Mesodermal cell (in vitro differentiated cells): ENCODE data around the gene PIGL.

Experiments used
- H3K27ac ChIP-seq: 2 replicates; pipeline ENCODE4 v1.7.0; 2013; ENCODE audit warnings: mild to moderate bottlenecking, low read depth, low read length, moderate library complexity; ENCODE audit not compliant: severe bottlenecking
- H3K36me3 ChIP-seq: 2 replicates; pipeline ENCODE4 v1.7.1; 2013; ENCODE audit warnings: mild to moderate bottlenecking, low read length, moderate library complexity; ENCODE audit not compliant: control insufficient read depth, insufficient read depth
- H3K4me1 ChIP-seq: one replicate; pipeline ENCODE4 v1.7.1; 2013; ENCODE audit warnings: mild to moderate bottlenecking, low read length; ENCODE audit not compliant: insufficient read depth, control insufficient read depth, poor library complexity, severe bottlenecking
- H3K4me3 ChIP-seq: 2 replicates; pipeline ENCODE4 v1.7.0; 2013; ENCODE audit warnings: low read length, control low read depth, mild to moderate bottlenecking; ENCODE audit not compliant: insufficient read depth, poor library complexity, severe bottlenecking; ENCODE audit errors: extremely low read depth
- H3K9me3 ChIP-seq: 2 replicates; pipeline ENCODE4 v1.7.1; 2013; ENCODE audit warnings: mild to moderate bottlenecking, low read length, moderate library complexity; ENCODE audit not compliant: control insufficient read depth
- WGBS, 2 experiments: methylation state at CpG; one replicate each; pipeline ENCODE4 v1.1.5; 2013; ENCODE audit warnings: missing lambda C conversion rate in 2 of 2; ENCODE audit not compliant: insufficient coverage in 2 of 2; 5-methylcytosine and 5-hydroxymethylcytosine counted together

PIGL gene

DNA sequence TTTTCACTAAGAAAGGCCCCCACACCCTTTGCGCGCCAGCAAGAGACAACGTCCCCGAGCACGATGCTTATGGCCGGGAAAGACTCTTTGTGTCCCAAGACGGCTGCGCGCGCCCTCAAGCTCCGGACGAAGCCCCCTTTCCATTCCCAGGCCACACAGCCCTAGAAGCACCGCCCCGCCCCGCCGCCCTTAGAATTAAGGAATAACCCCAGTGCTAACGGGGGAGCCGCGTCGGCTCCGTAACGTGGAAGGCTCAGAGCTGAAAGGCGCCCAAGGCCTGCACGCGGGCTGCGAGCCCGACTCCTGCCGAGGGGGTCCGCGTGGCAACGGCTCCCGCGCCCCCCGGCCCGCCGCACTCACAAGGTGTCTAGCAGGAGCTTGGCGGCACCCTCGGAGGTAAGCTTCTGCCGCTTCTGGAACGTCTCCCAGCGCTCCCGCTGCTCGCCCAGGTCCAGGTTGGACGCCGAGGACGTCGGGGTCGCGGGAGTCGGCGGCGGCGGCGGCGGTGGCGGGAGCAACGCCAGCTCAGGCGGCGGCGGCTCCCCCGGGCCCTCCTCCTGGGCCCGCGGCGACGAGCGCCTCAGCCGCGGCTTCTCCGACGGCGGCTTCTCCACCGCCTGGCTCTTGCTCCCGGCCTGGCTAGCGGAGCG lies 135.8 kb downstream of the PIGL start:
- 0 to 1% methylated on average over 52 to 73 of the region's 75 CpGs for WGBS, 2 experiments
- peaks cover 2% of the 10 kb centered on the region for H3K4me1 ChIP-seq

DNA sequence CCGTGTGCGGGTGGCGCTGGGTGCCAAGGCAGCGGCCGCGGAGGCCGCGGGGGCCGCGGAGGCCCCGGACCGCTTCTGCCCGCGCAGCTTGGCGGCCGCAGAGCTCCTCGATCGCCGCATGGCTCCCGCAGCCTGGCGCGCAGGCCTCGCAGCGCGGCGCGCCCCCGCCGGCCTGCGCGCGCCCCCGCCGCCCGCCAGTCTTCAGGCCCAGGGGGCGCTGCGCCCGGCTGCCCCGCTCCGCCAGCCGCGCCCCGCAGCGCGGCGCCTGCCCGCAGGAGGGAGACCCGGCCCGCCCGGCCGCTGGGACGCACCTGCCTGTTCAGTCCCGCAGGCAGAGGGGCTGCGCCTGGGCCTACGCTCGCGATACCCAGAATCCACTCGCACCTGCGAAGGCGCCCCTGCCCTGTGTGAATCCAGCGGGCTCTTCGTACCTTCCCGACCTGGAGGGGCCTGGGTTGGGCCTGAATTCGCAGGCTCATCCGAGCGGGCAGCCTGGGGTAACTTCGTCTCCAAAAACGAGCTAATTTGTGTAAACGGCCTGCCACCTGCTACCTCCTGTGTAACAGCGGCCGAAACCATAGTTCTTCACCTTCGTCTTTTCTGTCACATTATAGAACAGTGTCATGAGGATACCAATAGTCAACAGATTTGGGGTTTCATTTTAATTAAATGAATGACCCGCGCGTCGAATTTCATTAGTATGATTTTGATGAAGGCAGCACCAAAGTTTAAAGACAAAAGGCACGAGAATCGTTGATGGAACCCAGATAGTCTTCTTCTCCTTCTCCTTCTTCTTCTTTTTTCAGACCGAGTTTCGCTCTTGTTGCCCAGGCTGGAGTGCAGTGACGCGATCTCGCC lies 136.5 kb downstream of the PIGL start, which contains the start of gene CENPV:
CENPV (minus strand) TSS at position 153 of the 858 bp plus-strand sequence; CDS start at position 120, 33 bp downstream.
- Histone ChIP-seq H3K9me3 (no peaks in the 10 kb centered on the region), H3K4me1 (peaks cover 2% of the 10 kb centered on the region), H3K27ac (peak within 1 kb of the TSS; percentile 83), H3K36me3 (peaks cover 22% of the 10 kb centered on the region), H3K4me3 (peak within 1 kb of the TSS; percentile 73)
- WGBS, 2 experiments, result 23 to 26% methylated on average over 44 to 60 of the region's 83 CpGs

More for the DNA sequence above, 135.8 kb downstream of the PIGL start:
- Histone ChIP-seq H3K27ac (peak overlapping the region; percentile 83), H3K36me3 (peaks cover 29% of the 10 kb centered on the region), H3K9me3 (no peaks in the 10 kb centered on the region), H3K4me3 (peak overlapping the region; percentile 73)

DNA sequence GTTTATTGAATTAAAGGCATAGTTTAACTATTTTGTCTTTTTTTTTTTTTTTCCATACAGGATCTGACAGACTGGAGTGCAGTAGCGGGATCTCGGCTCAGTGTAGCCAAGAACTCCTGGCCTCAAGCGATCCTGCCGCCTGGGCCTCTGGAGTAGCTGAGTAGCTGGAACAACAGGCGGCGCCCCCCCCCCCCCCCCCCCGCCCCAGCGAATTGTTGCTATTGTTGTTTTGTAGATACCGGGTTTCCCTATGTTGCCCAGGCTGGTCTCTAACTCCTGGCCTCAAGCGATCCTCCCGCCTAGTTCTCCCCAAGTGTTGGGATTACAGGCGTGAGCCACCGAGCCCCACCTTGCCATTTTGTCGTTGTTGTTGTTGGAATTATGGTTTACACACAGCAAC lies 137.6 kb downstream of the PIGL start:
- 80 to 90% methylated on average over 1 to 2 of the region's 14 CpGs for WGBS, 2 experiments
- Histone ChIP-seq H3K36me3 (peaks cover 12% of the 10 kb centered on the region), H3K4me1 (peaks cover 2% of the 10 kb centered on the region), H3K9me3 (no peaks in the 10 kb centered on the region), H3K27ac (no peak overlapping the region), H3K4me3 (no peak overlapping the region)

DNA sequence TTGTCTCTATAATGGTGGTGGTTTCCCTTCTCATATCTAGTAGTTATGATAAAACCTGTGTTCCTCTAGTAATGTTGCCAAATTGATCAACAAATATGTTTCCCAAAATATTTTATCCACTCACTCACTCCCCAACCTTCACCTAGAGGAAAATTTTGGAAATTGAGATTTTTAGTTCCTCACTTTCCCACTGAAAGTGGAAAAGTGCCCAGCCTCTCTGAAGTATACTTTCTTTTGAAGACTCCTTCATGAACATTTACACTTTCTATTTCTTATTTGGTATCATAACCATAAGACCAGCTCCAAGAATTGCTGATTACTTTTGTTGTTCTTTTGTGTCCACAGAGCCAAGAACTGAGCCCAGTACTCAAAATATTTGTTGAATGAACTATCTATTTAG lies 141.4 kb downstream of the PIGL start:
- no peaks in the 10 kb centered on the region for H3K36me3 ChIP-seq
- H3K4me3 ChIP-seq, result no peak overlapping the region
- no peak overlapping the region for H3K27ac ChIP-seq
- H3K9me3 ChIP-seq, result no peaks in the 10 kb centered on the region
- no peaks in the 10 kb centered on the region for H3K4me1 ChIP-seq

DNA sequence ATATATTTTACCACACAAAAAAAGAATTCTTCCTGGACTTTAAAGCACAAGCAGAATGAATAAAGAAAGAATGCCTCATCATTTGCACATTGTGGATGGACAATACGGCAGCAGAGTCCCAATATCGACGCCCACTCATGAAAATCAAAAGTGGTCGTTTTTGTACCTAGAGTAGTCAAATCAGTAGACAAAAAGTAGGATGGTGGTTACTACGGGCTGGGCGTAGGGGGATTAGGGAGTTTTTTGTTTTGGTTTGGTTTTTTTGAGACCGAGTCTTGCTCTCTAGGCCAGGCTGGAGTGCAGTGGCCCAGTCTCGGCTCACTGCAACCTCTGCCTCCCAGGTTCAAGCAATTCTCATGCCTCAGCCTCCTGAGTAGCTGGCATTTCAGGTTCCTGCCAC lies 144.9 kb downstream of the PIGL start:
- H3K4me1 ChIP-seq, result no peaks in the 10 kb centered on the region
- 92 to 94% methylated on average over 5 to 8 of the region's 8 CpGs for WGBS, 2 experiments
- no peak overlapping the region for H3K27ac ChIP-seq
- H3K4me3 ChIP-seq, result no peak overlapping the region
- no peaks in the 10 kb centered on the region for H3K36me3 ChIP-seq
- no peaks in the 10 kb centered on the region for H3K9me3 ChIP-seq

DNA sequence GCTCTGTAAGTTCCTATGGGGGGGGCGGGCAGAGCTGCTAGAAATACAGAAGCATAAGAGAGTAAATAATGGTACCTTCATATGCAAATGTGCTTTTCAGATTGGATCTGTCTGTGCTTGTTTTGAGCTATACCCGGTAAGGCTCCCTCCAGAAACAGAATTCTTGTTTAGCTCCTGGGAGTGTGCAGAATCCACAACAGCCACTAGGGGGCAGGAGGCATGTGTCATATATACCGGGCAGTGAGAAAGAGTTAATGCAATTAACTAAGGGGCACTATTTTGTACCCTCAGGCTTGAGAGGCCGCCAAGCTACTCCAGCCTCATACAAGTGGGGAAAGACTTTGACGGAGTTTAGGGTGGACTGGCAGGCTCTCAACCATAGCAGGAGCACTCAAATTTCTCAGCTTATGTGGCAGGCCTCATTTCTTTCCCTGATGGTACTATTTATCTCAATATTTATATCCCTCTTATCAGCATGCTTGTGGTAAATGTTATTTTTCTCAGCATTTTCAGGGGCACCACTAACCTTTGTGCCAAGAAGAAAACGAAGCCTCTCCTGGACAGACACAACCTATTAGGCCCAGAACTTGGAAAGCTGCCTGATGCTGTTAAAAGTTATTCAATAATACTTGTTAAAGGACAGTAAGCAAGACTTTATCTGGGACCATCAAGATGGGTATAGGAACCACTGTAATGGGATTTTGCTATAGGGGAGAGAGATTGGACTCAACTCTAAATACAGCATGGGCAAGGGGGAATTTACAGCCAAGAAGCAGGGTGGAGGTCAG lies 146.9 kb downstream of the PIGL start:
- Histone ChIP-seq H3K9me3 (no peaks in the 10 kb centered on the region), H3K4me1 (no peaks in the 10 kb centered on the region), H3K36me3 (no peaks in the 10 kb centered on the region), H3K4me3 (no peak overlapping the region), H3K27ac (no peak overlapping the region)
- WGBS, 2 experiments, result 7 to 22% methylated on average over 4 to 5 of the region's 6 CpGs

DNA sequence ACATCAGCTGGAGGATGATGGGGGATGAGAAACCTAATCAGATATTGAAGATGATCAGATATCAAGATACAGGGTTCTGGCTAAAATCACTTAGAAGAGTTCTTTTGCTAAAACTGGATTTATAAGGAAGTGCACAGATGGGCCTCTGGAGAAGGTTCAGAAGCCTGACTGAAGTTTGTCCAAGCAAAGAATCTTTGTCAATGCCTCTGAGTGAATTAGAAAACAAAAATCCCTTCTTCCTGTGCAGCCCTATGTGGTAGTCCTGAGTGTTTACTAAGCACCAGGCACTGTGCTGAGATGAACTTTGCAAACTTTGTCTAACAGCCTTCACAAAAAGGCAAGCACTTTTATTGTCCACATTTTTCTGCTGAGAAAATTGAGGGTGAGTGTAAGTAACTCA lies 147.6 kb downstream of the PIGL start:
- Histone ChIP-seq H3K4me1 (no peaks in the 10 kb centered on the region), H3K27ac (no peak overlapping the region), H3K9me3 (no peaks in the 10 kb centered on the region), H3K36me3 (no peaks in the 10 kb centered on the region), H3K4me3 (no peak overlapping the region)

DNA sequence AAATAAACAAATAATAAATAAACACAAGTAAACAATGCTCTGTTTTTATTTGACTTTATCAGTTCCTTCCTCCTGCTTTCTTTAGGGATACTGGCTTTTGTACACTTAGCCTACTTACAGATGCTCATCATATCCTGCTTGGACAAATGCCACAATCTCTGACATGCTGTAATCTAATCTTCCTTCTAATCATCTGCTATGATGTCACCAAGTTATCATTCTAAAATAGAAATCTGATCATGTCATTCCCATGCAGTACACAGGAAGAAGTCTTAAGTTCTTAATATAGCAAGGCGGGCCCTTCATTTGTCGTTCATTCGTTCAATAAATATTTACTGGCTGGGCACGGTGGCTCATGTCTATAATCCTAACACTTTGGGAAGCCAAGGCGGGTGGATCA lies 154.7 kb downstream of the PIGL start:
- H3K36me3 ChIP-seq, result no peaks in the 10 kb centered on the region
- no peaks in the 10 kb centered on the region for H3K9me3 ChIP-seq
- no peak overlapping the region for H3K4me3 ChIP-seq
- no peak overlapping the region for H3K27ac ChIP-seq
- 94 to 96% methylated on average over 3 to 4 of the region's 5 CpGs for WGBS, 2 experiments
- no peaks in the 10 kb centered on the region for H3K4me1 ChIP-seq

DNA sequence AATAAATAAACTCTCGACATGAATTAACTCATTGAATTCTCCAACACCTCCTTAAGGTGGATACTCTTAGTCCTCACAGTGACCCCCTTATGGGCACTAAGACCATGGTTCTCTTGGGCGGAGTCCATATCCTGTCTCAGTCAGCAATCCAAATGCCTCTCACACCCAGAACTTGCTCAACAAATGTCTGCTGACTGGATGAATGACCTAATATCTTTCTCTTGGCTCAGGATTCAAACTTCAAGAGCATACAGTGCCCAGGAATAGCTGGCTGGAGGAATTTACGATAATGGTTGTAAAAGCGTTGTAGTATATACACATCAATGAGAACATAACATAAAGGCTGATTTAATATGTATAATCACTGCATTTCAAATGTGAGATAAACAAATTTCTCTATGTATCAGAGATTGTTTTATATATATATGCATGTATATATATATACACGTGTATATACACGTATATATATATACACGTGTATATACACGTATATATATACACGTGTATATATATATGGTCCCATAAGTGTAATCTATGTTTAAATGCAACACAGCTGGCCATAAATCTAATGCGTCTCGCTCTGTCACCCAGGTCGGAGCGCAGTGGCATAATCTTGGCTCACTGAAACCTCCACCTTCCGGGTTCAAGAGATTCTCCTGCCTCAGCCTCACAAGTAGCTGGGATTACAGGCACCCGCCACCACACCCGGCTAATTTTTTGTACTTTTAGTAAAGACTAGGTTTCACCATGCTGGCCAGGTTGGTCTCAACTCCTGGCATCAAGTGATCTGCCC lies 157.3 kb downstream of the PIGL start:
- 94 to 95% methylated on average over 7 to 8 of the region's 16 CpGs for WGBS, 2 experiments
- Histone ChIP-seq H3K27ac (no peak overlapping the region), H3K4me3 (no peak overlapping the region), H3K4me1 (no peaks in the 10 kb centered on the region), H3K36me3 (no peaks in the 10 kb centered on the region), H3K9me3 (no peaks in the 10 kb centered on the region)
